Panc1 (cell line): Measurements from ENCODE around the gene ANKRD18B.
"Not testable (repeated sequence)": the region's sequence is repeated elsewhere in the genome, so short reads cannot be mapped to it uniquely, and the experiment has no call there.

Source experiments
- POLR2AphosphoS5 ChIP-seq: IDR thresholded peaks from 2 replicates; pipeline ENCODE4 v1.6.1; 2012; ENCODE audit warnings: mild to moderate bottlenecking, low read depth, low read length, moderate library complexity
- TF ChIP-seq, protein P1 (sequence below): fragments of 450-650 bp; IDR thresholded peaks from 2 replicates; pipeline ENCODE4 v1.5.1; 2017; ENCODE audit warnings: mild to moderate bottlenecking
- TF ChIP-seq, protein P2 (sequence below), 2 experiments: IDR thresholded peaks; 2 replicates each; pipeline ENCODE4 v1.6.1; 2011 to 2012; ENCODE audit warnings: low read depth in 2 of 2, control low read depth in 1 of 2, low read length in 1 of 2, mild to moderate bottlenecking in 1 of 2, moderate library complexity in 1 of 2; ENCODE audit not compliant: insufficient read depth in 1 of 2

DNA sequence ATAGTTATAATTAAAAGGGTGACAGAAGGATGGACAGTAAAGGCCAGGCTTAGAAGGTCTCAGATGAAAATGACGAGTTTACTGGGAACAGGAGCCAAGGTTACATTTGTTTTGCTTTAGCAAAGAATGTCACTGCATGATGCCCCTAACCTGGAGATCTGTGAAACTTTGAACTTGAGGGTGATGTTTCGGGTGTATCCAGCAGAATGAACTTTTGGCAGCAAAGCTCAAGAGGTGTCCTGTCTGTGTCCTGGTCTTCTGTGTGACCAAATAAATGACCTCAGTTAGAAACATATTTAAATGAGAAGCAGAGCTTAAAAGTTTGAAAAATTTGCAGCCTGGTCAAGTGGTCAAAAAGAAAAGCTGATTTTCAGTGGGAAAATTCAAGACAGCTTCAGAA, 64.8 kb downstream of the ANKRD18B start:
- TF ChIP-seq, protein P1, sequence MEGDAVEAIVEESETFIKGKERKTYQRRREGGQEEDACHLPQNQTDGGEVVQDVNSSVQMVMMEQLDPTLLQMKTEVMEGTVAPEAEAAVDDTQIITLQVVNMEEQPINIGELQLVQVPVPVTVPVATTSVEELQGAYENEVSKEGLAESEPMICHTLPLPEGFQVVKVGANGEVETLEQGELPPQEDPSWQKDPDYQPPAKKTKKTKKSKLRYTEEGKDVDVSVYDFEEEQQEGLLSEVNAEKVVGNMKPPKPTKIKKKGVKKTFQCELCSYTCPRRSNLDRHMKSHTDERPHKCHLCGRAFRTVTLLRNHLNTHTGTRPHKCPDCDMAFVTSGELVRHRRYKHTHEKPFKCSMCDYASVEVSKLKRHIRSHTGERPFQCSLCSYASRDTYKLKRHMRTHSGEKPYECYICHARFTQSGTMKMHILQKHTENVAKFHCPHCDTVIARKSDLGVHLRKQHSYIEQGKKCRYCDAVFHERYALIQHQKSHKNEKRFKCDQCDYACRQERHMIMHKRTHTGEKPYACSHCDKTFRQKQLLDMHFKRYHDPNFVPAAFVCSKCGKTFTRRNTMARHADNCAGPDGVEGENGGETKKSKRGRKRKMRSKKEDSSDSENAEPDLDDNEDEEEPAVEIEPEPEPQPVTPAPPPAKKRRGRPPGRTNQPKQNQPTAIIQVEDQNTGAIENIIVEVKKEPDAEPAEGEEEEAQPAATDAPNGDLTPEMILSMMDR = not testable (repeated sequence)
- TF ChIP-seq, protein P2, sequence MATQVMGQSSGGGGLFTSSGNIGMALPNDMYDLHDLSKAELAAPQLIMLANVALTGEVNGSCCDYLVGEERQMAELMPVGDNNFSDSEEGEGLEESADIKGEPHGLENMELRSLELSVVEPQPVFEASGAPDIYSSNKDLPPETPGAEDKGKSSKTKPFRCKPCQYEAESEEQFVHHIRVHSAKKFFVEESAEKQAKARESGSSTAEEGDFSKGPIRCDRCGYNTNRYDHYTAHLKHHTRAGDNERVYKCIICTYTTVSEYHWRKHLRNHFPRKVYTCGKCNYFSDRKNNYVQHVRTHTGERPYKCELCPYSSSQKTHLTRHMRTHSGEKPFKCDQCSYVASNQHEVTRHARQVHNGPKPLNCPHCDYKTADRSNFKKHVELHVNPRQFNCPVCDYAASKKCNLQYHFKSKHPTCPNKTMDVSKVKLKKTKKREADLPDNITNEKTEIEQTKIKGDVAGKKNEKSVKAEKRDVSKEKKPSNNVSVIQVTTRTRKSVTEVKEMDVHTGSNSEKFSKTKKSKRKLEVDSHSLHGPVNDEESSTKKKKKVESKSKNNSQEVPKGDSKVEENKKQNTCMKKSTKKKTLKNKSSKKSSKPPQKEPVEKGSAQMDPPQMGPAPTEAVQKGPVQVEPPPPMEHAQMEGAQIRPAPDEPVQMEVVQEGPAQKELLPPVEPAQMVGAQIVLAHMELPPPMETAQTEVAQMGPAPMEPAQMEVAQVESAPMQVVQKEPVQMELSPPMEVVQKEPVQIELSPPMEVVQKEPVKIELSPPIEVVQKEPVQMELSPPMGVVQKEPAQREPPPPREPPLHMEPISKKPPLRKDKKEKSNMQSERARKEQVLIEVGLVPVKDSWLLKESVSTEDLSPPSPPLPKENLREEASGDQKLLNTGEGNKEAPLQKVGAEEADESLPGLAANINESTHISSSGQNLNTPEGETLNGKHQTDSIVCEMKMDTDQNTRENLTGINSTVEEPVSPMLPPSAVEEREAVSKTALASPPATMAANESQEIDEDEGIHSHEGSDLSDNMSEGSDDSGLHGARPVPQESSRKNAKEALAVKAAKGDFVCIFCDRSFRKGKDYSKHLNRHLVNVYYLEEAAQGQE (IDR thresholded peaks at IDR 0.05; ENCODE audit: insufficient read depth in 1 of 2, low read depth in 2 of 2, low read length in 1 of 2) = not testable (repeated sequence)
- not testable (repeated sequence) for TF ChIP-seq POLR2AphosphoS5
